A549 (cell line): ENCODE data around the gene SMIM43. TPM values are rescaled to one million over a fixed set of nuclear protein-coding genes. Genes with fewer than 3 reads are reported as not detected.

ENCODE experiments used
- ATAC-seq, 2 experiments: fragments of 200-7000 bp in 1 of 2; fragments of >200 bp in 1 of 2; cut with Nextera tagmentation in 1 of 2; cut with Tn5 transposase in 1 of 2; 3 replicates each; pipeline versions ENCODE4 v1.8.0 to v1.9.1; 2018 to 2020; ENCODE audit warnings: mild to moderate bottlenecking in 1 of 2, moderate library complexity in 1 of 2
- CTCF ChIA-PET: fragments of 300-600 bp; sonication (Branson Sonifier 250); formaldehyde crosslinking; extraction: SDS; loops from one replicate; lab custom pipeline; 2021; ENCODE audit warnings: antibody characterized with exemption, inconsistent platforms; lab: Yijun Ruan, JAX
- POLR2A ChIA-PET: fragments of 350-600 bp; formaldehyde crosslinking; extraction: SDS; loops from one replicate; lab custom pipeline; 2021; ENCODE audit warnings: antibody characterized with exemption, inconsistent platforms; lab: Yijun Ruan, JAX
- DNase-seq, 2 experiments: peaks; one replicate each; pipeline versions ENCODE4 v3.0.0 to v3.0.0-alpha.2; 2011 to 2016; ENCODE audit warnings: low read depth in 1 of 2, low spot score in 1 of 2
- FAIRE-seq: peaks from 2 replicates; lab custom pipeline; 2011; peaks lifted over from hg19 to GRCh38; lab: Jason Lieb, UNC
- H3K27ac ChIP-seq, 2 experiments: fragments of >200 bp; sonication (Bioruptor Twin); formaldehyde crosslinking; 3 replicates each; pipeline ENCODE4 v1.5.1; 2016 to 2017
- H3K4me1 ChIP-seq: fragments of >200 bp; sonication (Bioruptor Twin); formaldehyde crosslinking; 3 replicates; pipeline ENCODE4 v1.6.1; 2016
- H3K4me2 ChIP-seq: fragments of >200 bp; sonication (Bioruptor Twin); formaldehyde crosslinking; 3 replicates; pipeline ENCODE4 v1.6.1; 2016
- H3K4me3 ChIP-seq: fragments of >200 bp; sonication (Bioruptor Twin); formaldehyde crosslinking; 3 replicates; pipeline ENCODE4 v1.5.1; 2016
- H3K9me3 ChIP-seq: fragments of >200 bp; sonication (Bioruptor Twin); formaldehyde crosslinking; 3 replicates; pipeline ENCODE4 v1.6.1; 2016
- ATOH8 ChIP-seq: fragments of 250-450 bp; sonication (Bioruptor Pico); IDR thresholded peaks from 2 replicates; pipeline ENCODE4 v1.5.0; 2020; ENCODE audit warnings: low read depth, mild to moderate bottlenecking, moderate library complexity
- BCL3 ChIP-seq: fragments of >200 bp; sonication (Bioruptor Twin); formaldehyde crosslinking; IDR thresholded peaks from 3 replicates; pipeline ENCODE4 v1.6.1; 2016
- CBX2 ChIP-seq: fragments of 200-600 bp; sonication (generic); IDR thresholded peaks from 2 replicates; pipeline ENCODE4 v1.6.1; 2016; ENCODE audit warnings: low read depth, mild to moderate bottlenecking, borderline replicate concordance
- CBX8 ChIP-seq: fragments of 200-600 bp; sonication (generic); IDR thresholded peaks from 2 replicates; pipeline ENCODE4 v1.6.1; 2016
- CEBPB ChIP-seq, 2 experiments: fragments of >200 bp in 1 of 2; sonication (Bioruptor Twin) in 1 of 2; formaldehyde crosslinking in 1 of 2; IDR thresholded peaks; 2 replicates each; pipeline ENCODE4 v1.6.1; 2012 to 2016
- CHD4 ChIP-seq: fragments of 200-600 bp; sonication (generic); IDR thresholded peaks from 2 replicates; pipeline ENCODE4 v1.6.1; 2016; ENCODE audit warnings: antibody characterized with exemption, mild to moderate bottlenecking, borderline replicate concordance
- CTCF ChIP-seq: fragments of >200 bp; sonication (Bioruptor Twin); formaldehyde crosslinking; IDR thresholded peaks from 3 replicates; pipeline ENCODE4 v1.5.1; 2016
- E2F6 ChIP-seq: IDR thresholded peaks from 2 replicates; pipeline ENCODE4 v1.6.1; 2012; ENCODE audit warnings: low read depth, borderline replicate concordance
- EHF ChIP-seq: fragments of 250-450 bp; sonication (Bioruptor Pico); IDR thresholded peaks from 2 replicates; pipeline ENCODE4 v1.5.0; 2020; ENCODE audit warnings: mild to moderate bottlenecking
- EHMT2 ChIP-seq: fragments of 200-600 bp; sonication (generic); IDR thresholded peaks from 2 replicates; pipeline ENCODE4 v1.6.1; 2016; ENCODE audit warnings: antibody characterized with exemption, low read depth, mild to moderate bottlenecking, moderate library complexity
- EP300 ChIP-seq, 2 experiments: fragments of >200 bp; sonication (Bioruptor Twin); formaldehyde crosslinking; IDR thresholded peaks; 2 replicates in 1 of 2; 3 replicates in 1 of 2; pipeline ENCODE4 v1.6.1; 2016 to 2017
- ESRRA ChIP-seq: fragments of 150-350 bp; IDR thresholded peaks from 2 replicates; pipeline ENCODE4 v1.6.1; 2014; ENCODE audit warnings: mild to moderate bottlenecking, low read length, borderline replicate concordance
- HEYL ChIP-seq: fragments of 250-450 bp; sonication (Bioruptor Pico); IDR thresholded peaks from 2 replicates; pipeline ENCODE4 v1.8.0; 2021; ENCODE audit warnings: mild to moderate bottlenecking, moderate library complexity
- HOXA7 ChIP-seq: fragments of 250-450 bp; sonication (Bioruptor Pico); IDR thresholded peaks from 2 replicates; pipeline ENCODE4 v1.5.0; 2020; ENCODE audit warnings: mild to moderate bottlenecking, moderate library complexity
- KDM5A ChIP-seq: fragments of 200-600 bp; sonication (generic); IDR thresholded peaks from 2 replicates; pipeline ENCODE4 v1.6.1; 2016; ENCODE audit warnings: antibody characterized with exemption, mild to moderate bottlenecking
- MAX ChIP-seq: IDR thresholded peaks from 2 replicates; pipeline ENCODE4 v1.6.1; 2012
- MAZ ChIP-seq: fragments of 150-350 bp; IDR thresholded peaks from 2 replicates; pipeline ENCODE4 v1.6.1; 2014; ENCODE audit warnings: antibody characterized with exemption, low read depth, low read length, borderline replicate concordance
- NFE2L2 ChIP-seq: fragments of 150-350 bp; conservative IDR thresholded peaks from 2 replicates; pipeline ENCODE4 v1.6.1; 2014; ENCODE audit warnings: low read length
- NPAS2 ChIP-seq: fragments of 250-450 bp; sonication (Bioruptor Pico); IDR thresholded peaks from 2 replicates; pipeline ENCODE4 v1.8.0; 2022; ENCODE audit warnings: mild to moderate bottlenecking, moderate library complexity, borderline replicate concordance
- PHF8 ChIP-seq: fragments of 200-600 bp; sonication (generic); IDR thresholded peaks from 2 replicates; pipeline ENCODE4 v1.6.1; 2016; ENCODE audit warnings: low read depth, mild to moderate bottlenecking, antibody characterized with exemption, moderate library complexity, borderline replicate concordance
- RAD21 ChIP-seq, 2 experiments: fragments of >200 bp in 1 of 2; sonication (Bioruptor Twin) in 1 of 2; formaldehyde crosslinking in 1 of 2; IDR thresholded peaks in 1 of 2; conservative IDR thresholded peaks in 1 of 2; 2 replicates in 1 of 2; 3 replicates in 1 of 2; pipeline ENCODE4 v1.6.1; 2012 to 2018; ENCODE audit warnings: inconsistent platforms in 1 of 2
- RCOR1 ChIP-seq: fragments of 150-350 bp; IDR thresholded peaks from 2 replicates; pipeline ENCODE4 v1.6.1; 2014; ENCODE audit warnings: antibody characterized with exemption, low read length, low read depth
- REST ChIP-seq: fragments of 200-600 bp; sonication (generic); IDR thresholded peaks from 2 replicates; pipeline ENCODE4 v1.6.1; 2016; ENCODE audit warnings: antibody characterized with exemption, mild to moderate bottlenecking, moderate library complexity
- RFX5 ChIP-seq: fragments of 450-650 bp; IDR thresholded peaks from 2 replicates; pipeline ENCODE4 v1.7.1; 2014; ENCODE audit warnings: antibody characterized with exemption, mild to moderate bottlenecking, moderate library complexity
- SMC3 ChIP-seq: fragments of >200 bp; sonication (Bioruptor Twin); formaldehyde crosslinking; IDR thresholded peaks from 3 replicates; pipeline ENCODE4 v1.6.1; 2018; ENCODE audit warnings: inconsistent platforms
- SREBF2 ChIP-seq: fragments of 450-650 bp; IDR thresholded peaks from 2 replicates; pipeline ENCODE4 v1.6.1; 2014; ENCODE audit warnings: mild to moderate bottlenecking, moderate library complexity
- TP53 ChIP-seq: fragments of 250-450 bp; sonication (Bioruptor Pico); IDR thresholded peaks from 2 replicates; pipeline ENCODE4 v1.5.0; 2021; ENCODE audit warnings: mild to moderate bottlenecking, moderate library complexity
- ZC3H11A ChIP-seq: fragments of 450-650 bp; IDR thresholded peaks from 2 replicates; pipeline ENCODE4 v1.6.1; 2014; ENCODE audit warnings: antibody characterized with exemption, mild to moderate bottlenecking
- ZNF302 ChIP-seq: fragments of 250-450 bp; sonication (Bioruptor Pico); IDR thresholded peaks from 2 replicates; pipeline ENCODE4 v1.9.0; 2021; ENCODE audit warnings: inconsistent platforms, mild to moderate bottlenecking, moderate library complexity
- WGBS: methylation state at CpG from one replicate; pipeline ENCODE4 v1.1.6; 2017; ENCODE audit errors: missing lambda C conversion rate; 5-methylcytosine and 5-hydroxymethylcytosine counted together
- polyA plus RNA-seq, 4 experiments: library from polyadenylated mRNA; depleted of rRNA in 3 of 4; stranded (reverse); fragments of >200 nt; fragmentation: RNase III in 1 of 4; extraction: RNeasy Plus Mini Kit Qiagen cat#74134 plus additional on column Dnase treatment in 1 of 4; gene quantifications; 2 replicates in 3 of 4; 3 replicates in 1 of 4; pipeline ENCODE4 v1.2.3, GENCODE V29; 2011 to 2017

Gene SMIM43
- polyA plus RNA-seq, 2 of the 4 experiments (the other 2 are of a cell fraction), result 0.12 to 0.45 TPM

GRCh38 chr4:121788896-121789295 lies 23.9 kb upstream of the SMIM43 start (continued):
- TF ChIP-seq REST (no peak), SREBF2 (no peak), MAX (no peak), EHF (no peak)

GRCh38 chr4:121786221-121786620 lies 21.3 kb upstream of the SMIM43 start:
- CTCF ChIA-PET, result no interaction called here
- no peak overlapping the region for H3K4me2 ChIP-seq
- no peak for FAIRE-seq
- TF ChIP-seq CEBPB (IDR thresholded peaks at IDR 0.05) (no peak), RFX5 (no peak), EHMT2 (no peak), CTCF (no peak), RAD21 (conservative IDR thresholded peaks at IDR 0.05 in 1 of 2, IDR thresholded peaks at IDR 0.05 in 1 of 2) (no peak), EP300 (IDR thresholded peaks at IDR 0.05) (no peak), ZNF302 (CRISPR knock-in tag) (no peak), PHF8 (no peak), NFE2L2 (no peak), ZC3H11A (no peak), CHD4 (no peak)
- TF ChIP-seq, all 56 proteins: peak for 0
- ATAC-seq (no peak), DNase-seq (no peak)
- POLR2A ChIA-PET, result interaction anchor here (1.4 kb wide), 1 partner anchor 89 kb away, joined by 3 read pairs; the partner anchor contains the start of gene ANXA5
- Histone ChIP-seq H3K4me1 (peaks cover 32% of the 10 kb centered on the region), H3K4me3 (no peak overlapping the region), H3K9me3 (no peaks in the 10 kb centered on the region), H3K27ac (peak overlapping the region; percentile 67 to 76)
- WGBS, result 63% methylated on average over 2 of the region's 2 CpGs

- Histone ChIP-seq H3K27ac (peak overlapping the region; percentile 67 to 76), H3K4me3 (no peak overlapping the region), H3K4me2 (peak overlapping the region; percentile 50), H3K4me1 (peaks cover 29% of the 10 kb centered on the region), H3K9me3 (no peaks in the 10 kb centered on the region)
- FAIRE-seq, result no peak
- no peak for DNase-seq
- 91% methylated on average over 3 of the region's 4 CpGs for WGBS
- peak; percentile 55 to 58; a peak in 4 of 6 replicates for ATAC-seq
- POLR2A ChIA-PET, result no interaction called here
- CTCF ChIA-PET, result no interaction called here
- no peak for TF ChIP-seq HEYL (CRISPR knock-in tag)
- no peak for TF ChIP-seq BCL3
- no peak for TF ChIP-seq SMC3
- TF ChIP-seq EHF, result no peak
- no peak for TF ChIP-seq KDM5A
- TF ChIP-seq ZNF302 (CRISPR knock-in tag), result no peak
- no peak for TF ChIP-seq RFX5
- no peak for TF ChIP-seq MAZ
- no peak for TF ChIP-seq NPAS2 (CRISPR knock-in tag)
- TF ChIP-seq RCOR1, result no peak
- TF ChIP-seq E2F6, result no peak
- no peak for TF ChIP-seq ATOH8 (CRISPR knock-in tag)
- no peak for TF ChIP-seq CBX2
- TF ChIP-seq CBX8, result no peak
- TF ChIP-seq HOXA7 (CRISPR knock-in tag), result no peak
- TF ChIP-seq TP53 (CRISPR knock-in tag), result no peak
- no peak for TF ChIP-seq SREBF2
- no peak for TF ChIP-seq ESRRA
Measured at GRCh38 chr4:121785479-121785878, 20.5 kb upstream of the SMIM43 start.
